GM21737 (cell line): ENCODE results near the gene PIP5K1B.
A peak's percentile ranks its signal among the peaks of the same experiment; 100 is the strongest.

Experiments used
- ATAC-seq: cut with Tn5 transposase; IDR thresholded peaks from one replicate; pipeline ENCODE4 v1.9.1; 2021; ENCODE audit warnings: mild to moderate bottlenecking, moderate library complexity; ENCODE audit not compliant: unreplicated experiment

PIP5K1B gene

GRCh38 chr9:68762570-68762969 is 57.5 kb downstream of the PIP5K1B start:
- ATAC-seq, result no peak

- no peak for ATAC-seq
Observed at GRCh38 chr9:68763104-68763503, 58.1 kb downstream of the PIP5K1B start.

- ATAC-seq, result no peak
Observed at GRCh38 chr9:68768619-68769018, 63.6 kb downstream of the PIP5K1B start.

DNA sequence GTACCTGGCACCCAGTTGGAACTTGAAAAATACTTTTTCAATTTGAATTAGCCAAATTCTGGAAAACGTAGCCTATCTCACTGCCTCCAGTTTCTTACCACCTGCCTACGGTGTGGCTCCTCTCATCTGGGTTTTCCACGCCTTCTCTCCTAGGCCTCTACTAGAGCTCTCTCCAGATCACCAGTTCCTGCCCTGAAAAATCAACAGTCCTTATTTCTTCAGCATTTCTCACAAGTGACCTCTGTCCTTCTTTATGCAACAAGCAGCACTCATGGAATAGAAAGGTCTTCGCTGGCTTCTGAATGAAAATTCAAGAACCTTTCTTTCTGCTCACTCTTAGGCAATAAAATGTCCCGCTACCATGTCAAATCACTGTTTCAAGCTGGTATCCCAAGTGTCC is 64.8 kb downstream of the PIP5K1B start:
- ATAC-seq, result no peak

DNA sequence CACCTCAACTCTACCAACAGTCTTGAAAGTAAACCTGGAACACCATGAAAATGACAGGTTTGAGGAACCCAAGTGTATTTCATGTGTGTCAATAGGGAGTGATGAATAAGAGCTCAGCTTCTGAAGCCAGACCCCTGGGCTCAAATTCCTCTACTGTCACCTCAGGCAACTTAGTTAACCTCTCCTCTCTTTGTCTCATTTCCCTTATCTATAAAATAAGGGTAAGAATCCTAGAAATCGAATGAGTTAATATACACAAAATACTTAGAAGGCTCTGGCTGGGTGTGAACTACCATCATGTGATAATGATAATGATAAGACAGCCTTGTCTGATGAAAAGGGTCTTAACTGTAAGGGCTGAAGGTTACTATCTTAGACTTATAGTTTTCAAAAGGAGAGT is 66.3 kb downstream of the PIP5K1B start:
- no peak for ATAC-seq

DNA sequence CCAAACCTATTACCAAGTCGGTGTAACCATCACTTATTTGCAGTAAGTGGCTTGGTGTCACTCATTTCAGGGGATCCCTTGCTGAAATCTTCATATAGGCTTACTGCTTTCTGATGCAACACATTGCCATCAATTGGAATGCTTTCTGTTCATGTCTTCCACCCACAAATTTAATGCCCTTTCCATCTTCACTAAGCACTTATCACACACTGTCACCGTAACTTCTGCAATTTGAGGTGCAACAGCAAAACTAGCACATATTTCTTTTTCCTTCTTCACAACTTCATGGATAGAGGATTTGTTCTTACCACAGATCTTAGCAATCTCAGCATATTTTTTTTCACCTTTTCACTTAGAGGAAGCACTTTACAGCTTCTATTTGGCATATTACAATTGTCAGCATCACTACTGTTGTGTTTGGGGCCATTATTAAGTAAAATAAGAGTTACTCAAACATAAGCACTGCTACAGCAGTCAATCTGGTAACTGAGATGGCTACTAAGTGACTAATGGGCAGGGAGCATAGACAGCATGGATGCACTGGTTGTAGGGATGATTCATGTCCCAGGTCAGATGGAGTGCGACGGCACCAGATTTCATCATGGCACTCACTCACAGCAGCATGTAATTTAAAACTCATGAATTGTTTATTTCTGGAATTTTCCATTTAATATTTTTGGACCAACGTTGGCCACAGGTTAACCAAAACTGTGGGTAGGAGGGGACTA is 70.1 kb downstream of the PIP5K1B start:
- no peak for ATAC-seq

DNA sequence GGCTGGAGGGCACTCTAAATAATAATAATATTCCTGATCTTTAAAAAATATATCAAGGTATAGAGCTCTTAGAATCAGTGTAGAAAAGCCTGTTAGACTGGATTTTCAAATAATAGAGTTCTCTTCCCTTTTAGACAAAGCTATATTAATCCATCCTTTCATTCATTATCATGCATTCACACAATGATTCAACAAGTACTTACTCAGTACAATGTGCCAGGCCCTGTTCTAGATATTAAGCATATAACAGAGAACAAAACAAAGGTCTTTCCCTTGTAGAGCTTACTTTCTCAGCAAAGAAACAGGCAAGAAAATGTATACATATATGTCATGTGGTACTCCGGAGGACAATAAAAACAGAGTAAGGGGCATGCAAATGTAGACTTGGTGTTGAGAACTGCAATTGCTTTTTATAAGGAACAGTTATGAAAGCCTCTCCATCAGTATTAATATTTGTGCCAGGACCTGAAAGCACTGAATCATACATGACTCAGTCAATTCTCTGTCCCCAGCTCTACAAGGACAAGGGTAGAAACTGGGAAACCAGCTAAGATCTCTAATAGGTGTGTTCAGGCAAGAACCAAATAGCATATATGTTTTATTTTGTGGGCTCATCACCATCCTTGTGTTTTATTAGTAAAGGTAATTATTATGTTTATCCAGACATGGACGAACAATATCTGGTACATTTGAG is 72.2 kb downstream of the PIP5K1B start:
- no peak for ATAC-seq

- ATAC-seq, result no peak
Observed at GRCh38 chr9:68778635-68779034, 73.6 kb downstream of the PIP5K1B start.

- peak; percentile 82 for ATAC-seq
Observed at GRCh38 chr9:68779558-68780379, 74.7 kb downstream of the PIP5K1B start.

- no peak for ATAC-seq
Observed at GRCh38 chr9:68780380-68780712, 75.3 kb downstream of the PIP5K1B start.

DNA sequence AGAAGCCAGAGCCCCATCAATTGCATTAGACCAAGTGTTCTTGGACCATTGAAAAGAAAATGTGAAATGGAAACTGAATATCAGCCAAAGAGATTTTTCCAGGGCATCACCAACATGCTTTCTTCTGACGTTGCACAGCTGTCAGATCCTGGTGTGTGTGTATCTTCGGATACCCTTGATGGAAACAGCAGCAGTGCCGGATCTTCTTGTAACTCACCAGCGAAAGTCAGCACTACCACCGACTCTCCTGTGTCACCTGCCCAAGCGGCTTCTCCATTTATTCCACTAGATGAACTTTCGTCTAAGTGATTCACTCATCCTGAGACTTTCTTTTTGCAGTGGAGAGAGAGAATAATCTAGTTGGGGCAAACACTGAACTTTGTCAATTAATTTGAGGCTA is 75.7 kb downstream of the PIP5K1B start:
- no peak for ATAC-seq

GRCh38 chr9:68781928-68782327 is 76.9 kb downstream of the PIP5K1B start:
- no peak for ATAC-seq

GRCh38 chr9:68782546-68782945 is 77.5 kb downstream of the PIP5K1B start:
- ATAC-seq, result no peak

- no peak for ATAC-seq
Observed at GRCh38 chr9:68785965-68786364, 80.9 kb downstream of the PIP5K1B start.

- ATAC-seq, result no peak
Observed at GRCh38 chr9:68791169-68791568, 86.1 kb downstream of the PIP5K1B start.

- peak; percentile 93 for ATAC-seq
Observed at GRCh38 chr9:68793605-68794343, 88.7 kb downstream of the PIP5K1B start.

DNA sequence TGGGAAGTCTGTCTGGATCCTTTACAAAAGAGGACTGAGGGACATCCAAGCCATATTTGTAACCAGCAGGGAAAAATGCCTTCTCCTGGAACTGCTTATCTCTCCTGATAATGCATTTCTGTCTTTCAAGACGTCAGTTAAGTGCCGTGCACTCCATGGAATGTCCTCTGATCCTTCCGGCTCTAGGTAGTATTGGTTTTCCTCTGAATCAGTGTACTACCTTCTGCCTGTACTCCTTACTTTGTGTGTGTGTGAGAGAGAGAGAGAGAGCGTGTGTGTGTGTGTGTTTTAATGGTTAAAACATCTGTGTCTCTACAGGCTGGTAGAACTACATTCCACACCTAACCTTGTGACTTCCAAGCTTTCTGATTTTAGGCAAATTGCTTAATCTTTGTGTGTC is 89.9 kb downstream of the PIP5K1B start:
- no peak for ATAC-seq

DNA sequence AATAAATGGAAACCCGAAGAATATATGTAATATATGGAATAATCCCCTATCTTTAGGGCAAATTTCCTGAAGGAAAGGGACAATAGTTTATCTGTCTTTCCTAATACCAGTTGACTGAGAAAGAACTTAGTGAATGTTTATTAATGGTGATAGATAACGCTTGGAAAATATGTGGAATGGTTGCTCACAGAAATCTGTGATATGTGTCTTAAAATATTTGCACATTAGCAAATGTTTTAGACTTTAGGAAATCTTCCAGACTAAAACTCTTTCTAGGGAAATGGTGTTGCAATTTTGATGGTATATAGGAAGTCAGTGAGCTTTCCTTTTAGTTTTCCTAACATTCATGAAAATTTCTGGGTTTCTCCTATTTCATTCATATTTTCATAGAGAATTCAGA is 90.4 kb downstream of the PIP5K1B start:
- ATAC-seq, result no peak

DNA sequence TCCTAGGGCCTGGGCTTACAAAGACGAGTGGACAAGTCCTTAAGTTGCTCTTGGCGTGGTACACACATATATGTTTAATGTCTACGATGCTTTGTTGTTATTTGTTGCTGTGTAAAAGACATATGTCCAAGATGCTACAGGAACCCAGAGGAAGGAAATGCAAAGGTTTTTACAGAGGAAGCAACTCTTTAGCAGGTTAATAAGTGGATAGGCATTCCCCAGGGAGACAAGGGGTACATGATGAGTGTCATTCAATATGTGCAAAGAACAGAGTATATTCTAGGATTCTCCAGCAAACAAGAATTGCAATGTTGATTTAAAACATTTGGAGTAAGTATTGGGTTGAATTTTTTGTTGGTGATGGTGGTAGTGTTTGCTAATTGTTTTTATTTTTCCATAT is 92.1 kb downstream of the PIP5K1B start:
- ATAC-seq, result no peak

GRCh38 chr9:68798423-68798822 is 93.4 kb downstream of the PIP5K1B start:
- no peak for ATAC-seq

- ATAC-seq, result no peak
Observed at GRCh38 chr9:68800836-68801235, 95.8 kb downstream of the PIP5K1B start.
